HG03378 (cell line): ENCODE results near the gene PTGER4.
"Not testable (repeated sequence)": the region's sequence is repeated elsewhere in the genome, so short reads cannot be mapped to it uniquely, and the experiment has no call there.

ENCODE experiments used
- ATAC-seq: cut with Tn5 transposase; IDR thresholded peaks from one replicate; pipeline ENCODE4 v1.9.1; 2021; ENCODE audit warnings: mild to moderate bottlenecking, moderate library complexity; ENCODE audit not compliant: unreplicated experiment

PTGER4 gene

DNA sequence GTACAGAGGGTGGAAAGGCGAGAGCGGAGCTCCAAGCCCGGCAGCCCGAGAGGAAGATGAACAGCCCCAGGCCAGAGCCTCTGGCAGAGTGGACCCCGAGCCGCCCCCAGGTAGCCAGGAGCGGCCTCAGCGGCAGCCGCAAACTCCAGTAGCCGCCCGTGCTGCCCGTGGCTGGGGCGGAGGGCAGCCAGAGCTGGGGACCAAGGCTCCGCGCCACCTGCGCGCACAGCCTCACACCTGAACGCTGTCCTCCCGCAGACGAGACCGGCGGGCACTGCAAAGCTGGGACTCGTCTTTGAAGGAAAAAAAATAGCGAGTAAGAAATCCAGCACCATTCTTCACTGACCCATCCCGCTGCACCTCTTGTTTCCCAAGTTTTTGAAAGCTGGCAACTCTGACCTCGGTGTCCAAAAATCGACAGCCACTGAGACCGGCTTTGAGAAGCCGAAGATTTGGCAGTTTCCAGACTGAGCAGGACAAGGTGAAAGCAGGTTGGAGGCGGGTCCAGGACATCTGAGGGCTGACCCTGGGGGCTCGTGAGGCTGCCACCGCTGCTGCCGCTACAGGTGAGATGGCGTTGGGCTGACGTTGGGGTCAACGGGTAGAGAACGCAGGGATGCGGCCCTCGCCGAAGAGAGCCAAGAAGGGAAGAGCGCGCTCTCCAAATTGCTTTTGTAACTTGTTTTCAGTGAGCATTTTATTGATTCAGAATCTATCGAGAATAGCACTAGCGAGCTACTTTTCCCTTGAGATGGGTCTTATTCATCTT is at the start of gene PTGER4:
TSS of gene PTGER4 (plus strand) at position 3 of the 769 bp plus-strand sequence. CDS start 1,079 bp downstream, outside the sequence.
- peak; percentile 30 for ATAC-seq

DNA sequence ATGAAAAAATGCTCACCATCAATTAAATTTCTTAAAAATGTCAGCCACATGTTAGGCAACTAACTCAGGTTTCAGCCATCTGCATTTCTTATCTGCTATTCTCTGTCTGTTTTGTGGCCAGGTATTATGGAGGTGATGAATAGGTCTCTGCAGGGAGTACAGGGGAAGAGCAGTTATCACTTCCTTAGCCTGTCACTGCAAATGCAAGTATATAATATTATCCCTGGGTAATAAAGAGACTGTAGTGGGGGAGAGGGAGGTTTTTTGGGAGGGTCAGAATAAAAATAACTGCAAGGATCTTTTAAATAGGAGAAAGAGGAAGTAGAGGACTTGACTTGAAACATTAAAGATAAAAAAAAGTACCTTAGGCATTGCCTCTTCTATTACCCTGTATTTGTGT is 49.6 kb upstream of the PTGER4 start:
- no peak for ATAC-seq

DNA sequence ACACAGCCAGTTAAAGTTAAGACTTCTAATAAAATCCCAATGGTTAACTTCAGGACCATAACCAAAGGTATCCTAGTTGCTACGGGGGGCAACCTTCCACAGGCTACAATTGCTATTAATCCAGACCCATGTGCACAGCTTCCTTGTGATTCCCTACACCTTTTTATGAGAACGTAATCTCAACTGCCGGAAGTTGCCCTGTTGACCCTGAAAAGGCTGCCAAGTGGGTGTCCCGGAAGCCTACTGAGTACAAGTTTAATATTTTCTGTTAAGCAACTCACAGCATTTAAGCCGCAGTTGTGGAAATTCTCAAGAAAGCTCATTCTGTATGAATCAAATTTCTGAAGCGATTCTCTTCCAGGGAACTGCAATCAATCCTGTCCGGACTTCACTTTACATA is 48.5 kb upstream of the PTGER4 start:
- no peak for ATAC-seq

DNA sequence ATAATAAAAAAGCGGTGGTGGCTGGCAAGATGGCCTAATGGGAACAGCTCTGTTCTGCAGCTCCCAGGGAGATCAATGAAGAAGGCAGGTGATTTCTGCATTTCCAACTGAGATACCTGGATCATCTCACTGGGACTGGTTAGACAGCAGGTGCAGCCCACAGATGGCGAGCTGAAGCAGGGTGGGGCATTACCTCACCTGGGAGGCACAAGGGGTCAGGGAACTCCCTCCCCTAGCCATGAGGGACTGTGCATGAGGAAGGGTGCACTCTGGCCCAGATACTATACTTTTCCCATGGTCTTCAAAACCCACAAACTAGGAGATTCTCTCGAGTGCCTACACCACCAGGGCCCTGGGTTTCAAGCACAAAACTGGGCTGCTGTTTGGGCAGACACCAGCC is 45.6 kb upstream of the PTGER4 start:
- no peak for ATAC-seq

DNA sequence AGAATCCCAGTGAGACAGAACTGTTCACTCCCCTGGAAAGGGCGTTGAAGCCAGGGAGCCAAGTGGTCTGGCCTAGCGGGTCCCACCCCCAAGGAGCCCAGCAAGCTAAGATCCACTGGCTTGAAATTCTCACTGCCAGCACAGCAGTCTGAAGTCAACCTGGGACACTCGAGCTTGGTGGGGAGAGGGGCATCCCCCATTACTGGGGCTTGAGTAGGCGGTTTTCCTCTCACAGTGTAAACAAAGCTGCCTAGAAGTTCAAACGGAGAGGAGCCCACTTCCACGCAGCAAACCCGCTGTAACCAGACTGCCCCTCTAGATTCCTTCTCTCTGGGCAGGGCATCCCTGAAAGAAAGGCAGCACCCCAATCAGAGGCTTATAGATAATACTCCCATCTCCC is 45.1 kb upstream of the PTGER4 start:
- ATAC-seq, result no peak

DNA sequence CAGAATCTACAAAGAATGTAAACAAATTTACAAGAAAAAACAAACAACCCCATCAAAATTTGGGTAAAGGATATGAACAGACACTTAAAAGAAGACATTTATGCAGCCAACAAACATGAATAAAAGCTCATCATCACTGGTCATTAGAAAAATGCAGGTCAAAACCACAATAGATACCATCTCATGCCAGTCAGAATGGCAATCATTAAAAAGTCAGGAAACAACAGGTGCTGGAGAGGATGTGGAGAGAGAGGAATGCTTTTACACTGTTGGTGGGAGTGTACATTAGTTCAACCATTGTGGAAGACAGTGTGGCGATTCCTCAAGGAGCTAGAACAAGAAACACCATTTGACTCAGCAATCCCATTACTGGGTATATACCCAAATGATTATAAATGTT is 40.2 kb upstream of the PTGER4 start:
- ATAC-seq, result not testable (repeated sequence)

DNA sequence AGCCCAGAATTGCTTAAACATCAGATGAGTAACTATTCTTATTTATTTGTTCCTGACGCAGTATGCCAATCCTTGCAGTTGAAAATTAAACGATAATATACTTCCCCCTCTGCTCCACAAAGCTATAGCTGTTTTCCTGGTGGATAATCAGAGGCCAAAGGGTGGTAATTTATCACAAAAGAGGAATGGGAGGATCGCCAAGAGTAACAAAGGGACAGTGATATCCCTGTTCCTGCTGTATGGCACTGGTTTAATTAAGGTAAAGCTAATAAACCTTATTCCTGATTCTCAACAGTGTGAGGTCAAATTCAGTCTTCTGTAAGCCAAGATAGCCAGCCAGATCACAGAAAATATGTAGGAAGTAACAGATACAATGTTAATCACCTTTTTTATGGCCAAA is 33.4 kb upstream of the PTGER4 start:
- ATAC-seq, result no peak

DNA sequence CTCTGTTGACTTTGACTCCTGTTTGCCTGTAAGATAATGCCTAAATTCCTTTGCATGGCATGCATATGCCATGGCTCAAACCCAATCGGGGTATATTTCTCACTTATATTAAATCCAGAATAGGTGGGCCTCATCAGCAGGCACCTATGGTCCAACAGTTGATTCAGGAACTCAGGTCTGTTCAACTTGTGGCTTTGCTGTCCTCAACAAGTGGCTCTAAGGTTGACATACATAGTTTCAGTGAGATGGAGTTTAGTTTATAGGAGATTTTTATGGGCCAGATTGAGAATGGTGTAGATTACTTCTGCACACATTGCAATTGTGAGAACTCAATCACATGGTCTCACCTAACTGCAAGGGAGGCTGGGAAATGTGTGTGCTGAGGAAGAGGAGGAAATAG is 31.6 kb upstream of the PTGER4 start:
- no peak for ATAC-seq

DNA sequence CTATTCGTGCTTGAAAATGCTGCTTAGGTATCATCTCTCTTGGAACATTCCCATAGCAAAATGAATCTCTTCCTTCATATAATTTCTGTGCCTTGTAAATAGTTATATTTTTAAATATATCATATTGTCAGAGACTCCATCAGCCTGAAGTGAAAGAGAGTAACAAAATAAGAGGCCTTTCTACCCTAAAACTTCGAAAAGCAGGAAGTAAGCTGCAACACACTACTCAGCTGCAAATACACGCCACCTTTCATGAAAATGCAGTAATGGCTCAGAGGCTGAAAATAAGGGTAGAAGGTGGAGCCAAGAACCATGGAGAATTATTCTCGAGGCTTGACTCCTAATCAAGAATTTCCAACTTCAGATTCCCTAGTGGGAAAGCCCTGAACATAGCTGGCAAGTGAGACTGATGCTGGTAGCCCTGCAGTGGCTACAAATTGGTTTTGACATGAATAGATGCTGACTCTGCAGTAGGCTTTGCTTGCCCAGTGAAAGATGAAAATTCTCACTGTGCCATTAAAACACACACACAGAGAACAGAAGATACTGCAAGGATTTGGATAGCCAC is 30.2 kb upstream of the PTGER4 start:
- ATAC-seq, result no peak

DNA sequence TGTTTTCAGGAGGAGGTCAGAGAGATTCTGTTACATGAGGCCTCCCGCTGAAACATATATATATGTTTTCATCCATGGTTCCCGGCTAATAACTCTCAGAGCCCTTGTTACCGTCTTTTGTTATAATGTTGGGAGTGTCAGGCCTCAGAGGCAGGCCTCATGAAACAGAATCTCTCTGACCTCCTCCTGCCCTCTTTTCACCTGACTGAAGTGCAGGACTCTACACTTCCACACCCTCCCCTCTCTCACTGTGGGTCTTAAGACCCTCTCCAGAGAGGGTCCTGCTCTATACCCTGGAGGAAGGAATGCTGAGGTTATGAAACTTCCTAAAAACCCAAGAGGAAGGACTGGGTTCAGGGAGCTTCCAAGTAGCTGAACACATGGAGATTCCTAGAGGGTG is 28.5 kb upstream of the PTGER4 start:
- ATAC-seq, result no peak

DNA sequence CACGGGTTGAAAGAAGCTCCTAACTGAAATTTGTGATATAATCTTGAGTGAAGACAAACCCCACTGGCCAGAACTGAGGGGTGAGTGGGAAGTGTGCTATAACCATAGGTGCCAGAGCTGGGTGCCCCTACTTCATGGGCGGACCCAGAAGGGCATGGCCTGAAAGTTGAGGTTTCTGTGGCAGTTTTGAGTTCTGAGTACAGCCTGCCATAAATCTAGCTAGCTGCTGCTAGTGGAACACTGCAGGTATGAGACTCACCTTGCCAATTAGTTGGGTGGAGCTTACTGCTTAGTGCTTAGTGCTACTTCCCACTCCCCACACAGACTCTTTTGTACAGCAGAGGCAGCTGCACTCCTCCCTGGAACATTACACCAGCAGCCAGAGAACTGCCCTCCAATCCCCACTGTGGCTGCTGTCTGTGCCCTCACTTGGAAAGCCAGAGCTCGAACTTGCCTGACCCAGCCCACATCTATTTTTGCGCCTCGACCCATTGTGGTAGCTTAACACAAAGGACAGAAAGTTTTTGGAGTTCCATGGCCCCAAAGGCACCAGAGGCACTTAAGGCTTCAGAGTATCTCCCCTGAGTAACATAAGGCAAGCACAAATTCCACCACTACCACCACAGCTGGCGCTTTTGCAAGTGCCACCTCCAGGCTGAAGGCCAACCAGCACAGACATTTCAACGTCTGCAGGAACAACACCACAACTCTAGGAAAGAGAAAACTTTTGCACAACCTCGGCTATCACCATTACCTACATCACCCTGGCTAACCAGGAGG is 27.1 kb upstream of the PTGER4 start:
- ATAC-seq, result no peak

DNA sequence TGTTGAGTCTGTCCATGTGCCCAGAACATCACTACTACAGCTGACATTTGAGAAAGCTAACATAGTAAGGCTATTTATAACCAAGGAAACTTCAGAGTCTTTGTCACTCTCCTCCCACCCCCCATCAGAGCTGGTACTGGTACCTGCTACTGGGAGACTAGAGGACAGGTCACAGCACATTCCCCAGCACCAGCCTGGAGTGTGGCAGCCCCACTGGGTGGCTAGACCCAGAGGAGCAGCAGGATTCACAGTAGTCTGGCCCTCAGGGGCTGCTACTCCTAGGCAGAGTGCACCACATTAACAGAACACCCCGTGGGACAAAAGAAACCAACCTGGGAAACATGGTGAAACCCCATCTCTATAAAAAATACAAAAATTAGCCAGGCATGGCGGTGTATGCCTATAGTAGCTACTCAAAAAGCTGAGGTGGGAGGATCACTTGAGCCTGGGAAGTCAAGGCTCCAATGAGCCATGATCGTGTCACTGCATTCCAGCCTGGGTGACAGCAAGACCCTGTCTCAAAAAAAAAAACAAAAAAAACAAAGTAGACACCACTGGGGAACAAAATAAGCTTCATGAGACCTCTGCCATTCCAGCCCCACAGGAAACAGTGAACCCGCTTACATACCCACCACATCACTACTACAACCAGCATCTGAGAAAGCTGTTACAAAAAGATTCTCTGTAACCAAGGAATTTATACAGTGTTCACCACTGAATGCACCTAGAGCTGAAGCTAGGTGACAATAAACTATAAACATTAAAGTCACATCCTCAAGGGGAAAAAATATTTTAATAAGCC is 26.3 kb upstream of the PTGER4 start:
- ATAC-seq, result no peak

DNA sequence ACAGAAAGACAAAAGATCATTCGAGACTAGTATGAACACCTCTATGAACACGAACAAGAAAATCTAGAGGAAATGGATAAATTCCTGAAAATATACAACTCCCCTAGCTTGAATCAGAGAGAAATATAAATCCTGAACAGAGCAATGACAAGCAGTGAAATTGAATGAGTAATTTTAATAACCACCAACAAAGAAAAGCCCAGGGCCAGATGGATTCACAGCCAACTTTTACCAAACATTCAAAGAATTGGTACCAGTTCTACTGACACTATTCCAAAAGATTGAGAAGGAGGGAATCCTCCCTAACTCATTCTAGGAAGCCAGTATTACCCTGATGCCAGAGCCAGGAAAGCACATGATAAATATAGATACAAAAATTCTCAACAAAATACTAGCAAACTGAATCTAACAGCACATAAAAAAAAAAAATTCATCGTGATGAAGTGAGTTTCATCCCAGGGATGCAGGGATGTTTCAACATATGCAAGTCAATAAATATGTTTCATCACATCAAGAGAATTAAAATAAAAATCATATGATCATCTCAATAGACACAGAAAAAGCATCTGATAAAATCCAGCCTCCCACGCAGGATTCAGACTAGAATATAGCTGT is 25.2 kb upstream of the PTGER4 start:
- no peak for ATAC-seq

DNA sequence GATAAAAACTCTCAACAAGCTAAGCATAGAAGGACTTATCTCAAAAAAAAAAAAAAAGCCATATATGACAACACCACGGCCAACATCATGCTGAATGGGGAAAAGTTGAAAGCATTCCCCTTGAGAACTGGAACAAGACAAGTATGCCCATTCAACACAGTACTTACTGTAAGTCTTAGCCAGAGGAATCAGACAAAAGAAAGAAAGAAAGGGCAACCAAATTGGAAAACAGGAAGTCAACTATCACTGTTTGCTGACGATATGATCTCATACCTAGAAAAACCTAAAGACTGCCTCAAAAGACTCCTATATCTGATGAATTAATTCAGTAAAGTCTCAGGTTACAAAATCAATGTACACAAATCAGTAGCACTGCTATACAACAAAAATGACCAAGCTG is 24.6 kb upstream of the PTGER4 start:
- no peak for ATAC-seq

DNA sequence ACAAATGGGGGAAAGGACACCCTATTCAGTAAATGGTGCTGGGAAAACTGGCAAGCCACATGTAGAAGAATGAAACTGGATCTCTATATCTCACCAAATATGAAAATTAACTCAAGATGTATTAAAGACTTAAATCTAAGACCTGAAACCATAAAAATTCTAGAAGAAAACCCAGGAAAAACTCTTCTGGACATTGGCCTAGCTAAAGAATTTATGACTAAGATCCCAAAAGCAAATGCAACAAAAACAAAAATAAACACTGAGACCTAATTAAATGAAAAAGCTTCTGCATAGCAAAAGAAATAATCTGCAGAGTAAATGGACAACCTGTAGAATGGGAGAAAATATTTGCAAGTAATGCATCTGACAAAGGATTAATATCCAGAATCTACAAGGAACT is 23.6 kb upstream of the PTGER4 start:
- not testable (repeated sequence) for ATAC-seq

DNA sequence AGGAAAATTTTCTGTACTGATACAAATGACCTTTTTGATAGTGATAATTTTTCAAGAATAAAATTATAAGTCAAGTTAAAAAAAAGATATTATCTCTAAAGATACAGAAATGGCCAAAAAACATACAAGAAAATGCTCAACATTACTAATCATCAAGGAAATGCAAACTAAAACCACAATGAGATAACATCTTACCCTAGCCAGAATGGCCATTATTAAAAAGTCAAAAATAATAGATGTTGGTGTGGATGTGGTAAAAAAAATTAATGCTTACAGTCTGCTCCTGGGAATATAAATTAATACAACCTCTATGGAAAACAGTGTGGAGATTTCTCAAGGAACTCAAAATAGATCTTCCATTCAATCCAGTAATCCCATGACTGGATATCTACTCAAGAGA is 22.9 kb upstream of the PTGER4 start:
- no peak for ATAC-seq

DNA sequence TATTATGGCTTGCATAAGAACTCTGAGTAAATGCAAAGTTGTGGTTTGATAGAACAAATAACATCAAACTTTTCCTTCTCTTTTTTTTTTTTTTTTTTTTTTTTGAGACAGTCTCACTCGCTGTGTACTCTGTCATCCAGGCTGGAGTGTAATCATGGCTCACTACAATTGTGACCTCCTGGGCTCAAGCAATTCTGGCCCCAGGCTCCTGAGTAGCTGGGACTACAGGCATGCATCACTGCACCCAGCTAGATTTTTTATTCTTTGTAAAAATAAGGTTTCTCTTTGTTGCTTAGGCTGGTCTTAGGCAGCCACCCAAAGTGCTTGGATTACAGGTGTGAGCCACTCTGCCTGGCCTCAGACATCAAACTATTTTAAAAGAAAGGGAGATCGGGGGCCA is 19.0 kb upstream of the PTGER4 start:
- no peak for ATAC-seq

DNA sequence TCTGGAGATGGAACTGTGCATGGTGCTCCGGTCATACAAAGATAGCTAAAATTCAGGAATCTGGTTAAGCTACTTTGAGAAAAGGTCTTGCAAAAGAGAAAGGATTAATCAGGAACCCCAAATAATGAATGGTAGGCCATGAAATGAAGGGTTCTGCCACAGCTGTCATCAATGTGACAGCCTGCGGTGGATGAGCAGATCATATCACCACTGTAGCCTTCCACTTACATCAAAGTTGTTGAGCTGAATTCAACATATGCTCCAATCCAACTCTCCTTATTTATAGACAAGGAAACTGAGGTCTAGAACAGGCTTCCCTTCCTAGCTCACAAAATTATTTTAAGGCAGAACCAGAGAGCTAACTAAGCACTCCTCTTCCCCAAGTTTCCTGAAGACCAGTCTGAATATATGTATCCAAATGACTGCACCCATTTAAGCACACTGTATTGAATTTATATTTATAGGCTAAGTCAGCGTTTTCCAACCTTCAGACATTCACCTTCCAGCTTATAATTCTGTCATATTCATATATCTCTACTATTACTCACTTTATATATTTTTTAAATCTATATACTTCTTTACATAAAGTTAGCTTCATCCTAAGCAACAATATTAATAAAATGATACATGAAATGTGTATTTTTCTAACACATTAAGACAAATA is 13.9 kb upstream of the PTGER4 start:
- ATAC-seq, result no peak

DNA sequence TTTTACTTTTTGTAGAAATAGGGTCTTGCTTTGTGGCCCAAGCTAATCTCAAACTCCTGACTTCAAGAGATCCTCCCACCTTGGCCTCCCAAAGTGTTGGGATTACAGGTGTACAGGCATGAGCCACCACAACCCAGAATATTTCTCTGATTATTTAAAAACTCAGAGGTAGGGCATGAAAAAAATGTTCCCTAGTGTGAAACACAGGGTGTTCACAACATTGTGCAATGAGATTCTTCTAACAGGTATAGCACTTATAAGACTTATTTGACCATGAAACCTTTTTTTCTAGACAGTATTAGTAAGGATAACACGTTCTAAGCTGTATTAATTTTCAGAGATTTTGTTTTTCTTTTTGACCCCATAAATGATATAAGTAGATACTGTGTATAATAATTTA is 13.1 kb upstream of the PTGER4 start:
- no peak for ATAC-seq

DNA sequence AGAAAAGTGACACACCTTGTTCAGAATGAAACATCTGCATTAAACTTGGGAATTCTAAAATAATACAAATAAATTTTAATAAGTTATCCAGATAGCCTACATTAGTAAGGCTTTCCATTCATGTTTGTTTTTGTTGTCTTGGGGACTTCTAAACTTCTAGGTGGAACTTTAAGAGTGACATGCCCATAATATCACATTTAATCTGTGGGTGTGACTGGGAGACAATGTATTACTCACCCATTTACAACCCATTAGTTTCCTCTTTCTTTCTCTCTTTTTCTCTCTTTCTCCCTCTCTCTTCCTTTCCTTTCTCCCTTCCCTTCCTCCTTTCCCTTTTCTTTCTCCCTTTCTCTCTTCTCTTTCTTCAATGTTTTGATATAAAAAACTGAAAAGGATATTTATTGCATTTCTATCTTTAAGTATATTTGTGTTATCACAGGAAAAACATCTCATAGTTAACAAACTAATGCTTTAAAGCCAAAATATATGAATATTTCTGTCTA is 12.5 kb upstream of the PTGER4 start:
- ATAC-seq, result no peak
